HG02885 (cell line): Measurements from ENCODE around the gene ADCY7.

Experiments
- ATAC-seq: cut with Tn5 transposase; IDR thresholded peaks from one replicate; pipeline ENCODE4 v1.9.1; 2021; ENCODE audit warnings: mild to moderate bottlenecking; ENCODE audit not compliant: unreplicated experiment, poor library complexity

The ADCY7 gene

DNA sequence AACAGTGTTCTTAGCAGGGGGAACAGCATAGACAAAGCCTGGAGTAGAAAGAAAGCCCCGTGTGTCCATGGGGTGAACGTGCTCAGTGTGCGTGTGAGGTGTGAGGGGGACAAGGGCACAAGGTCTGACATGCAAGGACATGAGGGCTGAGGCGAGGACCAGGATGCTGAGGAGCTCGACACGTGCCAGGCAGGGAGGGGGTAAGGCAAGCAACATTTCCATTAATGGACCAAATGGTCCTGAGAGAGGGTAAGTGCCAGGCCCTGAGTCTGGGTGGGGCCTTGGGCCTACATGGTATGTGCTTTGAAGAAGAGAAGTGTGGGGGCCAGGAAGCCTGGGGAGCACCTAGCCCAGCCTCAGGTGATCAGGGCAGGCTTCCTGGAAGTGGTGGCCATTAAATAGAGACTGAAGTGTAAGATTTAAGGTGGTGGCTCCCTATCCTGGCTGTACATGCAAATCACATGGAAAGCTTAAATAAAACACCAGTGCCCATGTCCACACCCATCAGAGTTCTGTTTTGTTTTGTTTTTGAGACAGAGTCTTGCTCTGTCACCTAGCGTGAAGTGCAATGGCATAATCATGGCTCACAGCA, 29.3 kb downstream of the ADCY7 start:
- no peak for ATAC-seq

DNA sequence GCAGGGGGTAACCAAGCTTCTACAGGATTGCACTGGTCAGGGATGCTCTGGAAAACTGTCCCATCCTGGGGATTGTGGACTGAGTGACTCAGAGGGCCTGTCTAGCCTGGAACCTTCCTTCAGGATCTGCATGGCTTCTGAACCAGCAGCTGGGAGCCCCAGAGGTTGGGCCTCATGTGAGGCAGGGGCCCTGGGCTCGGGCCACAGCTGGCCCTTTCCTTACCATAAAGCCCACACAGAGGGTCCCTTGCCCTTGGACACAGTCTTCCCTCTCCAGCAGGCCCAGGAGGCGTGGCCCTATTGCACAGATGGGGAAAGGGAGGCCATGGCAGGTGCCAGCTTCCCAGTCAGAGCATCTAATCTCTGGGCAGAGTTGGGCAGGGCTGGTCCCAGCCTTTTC, 30.5 kb downstream of the ADCY7 start:
- no peak for ATAC-seq

DNA sequence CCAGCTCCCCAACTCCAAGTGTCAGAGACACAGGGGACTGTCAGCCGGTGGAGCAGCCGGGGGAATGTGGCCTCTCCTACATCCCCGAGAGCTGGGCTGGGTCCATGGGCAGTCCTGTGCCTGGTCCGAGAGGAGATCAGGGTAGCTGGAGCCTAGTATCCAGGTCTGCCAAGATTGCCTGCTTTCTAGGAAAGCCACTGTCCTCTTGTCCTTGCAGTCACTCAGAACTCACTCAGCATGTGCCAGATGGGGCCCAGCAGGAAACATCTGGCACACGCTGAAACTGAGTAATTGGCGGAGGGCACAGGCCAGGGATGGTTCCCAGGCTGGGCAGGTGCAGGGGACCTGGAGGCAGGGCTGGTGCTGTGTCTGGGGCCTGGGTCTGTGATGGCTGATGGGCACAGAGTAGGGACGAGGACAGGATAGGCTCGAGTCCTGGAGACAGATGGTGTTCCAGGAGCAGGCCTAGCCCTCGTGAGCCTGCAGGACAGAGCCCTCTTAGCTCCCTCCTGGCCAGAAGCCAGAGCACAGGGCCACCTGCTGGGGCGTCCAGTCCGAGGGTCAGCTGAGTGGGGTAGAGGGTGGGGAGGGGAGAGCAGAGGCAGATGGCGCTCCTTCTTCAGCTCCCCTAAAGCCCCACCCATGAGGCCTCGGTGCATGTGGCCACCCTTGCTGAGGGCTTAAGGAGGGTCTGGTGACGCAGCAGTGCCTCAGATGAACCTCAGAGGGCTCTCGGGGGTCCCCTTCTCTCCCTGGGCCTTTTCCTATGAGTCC, 31.1 kb downstream of the ADCY7 start:
- ATAC-seq = no peak

DNA sequence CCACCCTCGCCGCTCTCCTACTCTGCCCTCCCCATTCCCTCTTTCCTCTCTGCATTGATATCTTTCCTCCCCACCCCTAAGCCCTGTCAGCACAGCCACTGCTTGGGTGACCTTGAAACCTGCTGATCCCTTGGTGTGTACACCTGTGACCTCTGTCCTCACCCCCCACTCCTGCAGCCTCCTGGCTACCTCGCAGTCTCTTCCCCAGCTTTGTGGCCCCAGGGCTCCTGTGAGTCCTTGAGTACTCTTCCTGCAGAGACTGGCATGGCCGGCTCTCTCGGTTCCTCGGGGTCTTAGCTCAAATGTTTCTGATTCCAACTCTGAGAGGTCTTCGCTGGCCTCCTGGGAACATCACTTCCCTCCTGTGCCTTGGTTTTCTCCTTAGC, 31.7 kb downstream of the ADCY7 start:
- ATAC-seq = no peak

DNA sequence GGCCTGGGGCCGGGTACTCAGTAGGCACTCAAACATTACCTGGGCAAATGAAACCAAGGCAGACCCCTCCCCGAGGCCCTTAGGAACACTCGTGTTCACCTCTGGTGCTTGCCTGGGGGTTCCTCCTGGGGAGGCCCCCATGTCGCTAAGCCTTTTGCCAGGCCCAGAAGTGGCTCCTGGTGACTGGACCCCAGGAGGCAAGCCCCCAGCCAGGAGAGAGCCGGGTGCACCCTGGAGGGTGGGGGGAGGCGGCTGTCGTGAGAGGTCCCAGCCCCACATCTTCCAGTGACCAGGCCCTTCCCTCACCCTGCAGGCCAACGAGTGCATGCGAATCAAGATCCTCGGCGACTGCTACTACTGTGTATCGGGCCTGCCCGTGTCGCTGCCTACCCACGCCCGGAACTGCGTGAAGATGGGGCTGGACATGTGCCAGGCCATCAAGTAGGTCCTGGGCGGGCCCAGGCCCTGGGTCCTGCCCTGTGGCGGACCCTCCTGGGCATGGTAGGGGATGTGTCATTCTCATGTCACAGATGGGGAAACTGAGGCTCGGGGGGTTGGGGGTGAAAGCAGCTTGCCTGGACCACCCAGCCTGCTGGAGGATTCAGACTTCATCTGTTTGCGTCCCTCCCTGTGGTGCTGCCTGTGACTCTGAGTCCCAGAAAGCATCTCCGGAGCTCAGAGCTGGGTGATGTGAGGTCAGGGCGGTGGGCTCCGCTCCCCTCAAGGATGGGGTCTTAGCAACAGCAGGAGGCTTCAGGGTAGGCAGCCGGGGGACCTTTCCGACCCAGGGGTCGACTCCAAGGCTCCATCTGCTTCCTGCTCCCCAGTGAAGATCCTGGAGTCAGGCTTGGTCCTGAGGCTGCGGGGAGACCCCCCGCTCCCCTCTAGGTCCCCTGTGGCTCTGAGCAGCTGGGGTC, 32.5 kb downstream of the ADCY7 start:
- no peak for ATAC-seq

DNA sequence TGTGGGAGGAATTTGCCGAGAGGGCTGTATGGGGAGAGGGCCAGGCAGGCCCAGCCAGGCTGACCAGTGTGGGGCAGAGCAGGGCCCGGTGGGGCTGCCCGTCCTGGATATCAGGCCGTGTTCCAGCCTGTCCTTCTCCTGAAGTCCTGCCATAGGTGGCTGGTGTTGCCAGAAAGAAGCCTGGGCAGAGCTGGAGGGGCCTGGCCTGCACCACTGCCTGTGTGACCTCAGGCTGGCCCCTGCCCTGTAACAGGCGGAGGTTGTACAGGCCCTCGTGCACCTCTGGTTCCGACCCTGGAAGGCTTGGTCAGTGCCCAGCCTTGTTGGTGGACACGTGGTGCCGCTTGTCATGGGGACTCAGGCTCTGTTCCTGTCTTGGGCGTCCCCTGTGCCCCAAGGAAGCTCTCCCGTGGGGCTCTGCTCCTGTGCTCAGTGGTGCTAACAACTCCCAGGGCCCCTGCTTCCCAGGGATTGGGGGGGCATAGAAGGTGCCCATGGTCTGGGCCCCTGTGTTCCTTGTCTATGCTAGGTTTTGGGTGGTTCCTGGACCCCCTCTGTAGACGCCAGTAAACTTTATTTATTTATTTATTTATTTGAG, 33.3 kb downstream of the ADCY7 start:
- ATAC-seq = no peak

DNA sequence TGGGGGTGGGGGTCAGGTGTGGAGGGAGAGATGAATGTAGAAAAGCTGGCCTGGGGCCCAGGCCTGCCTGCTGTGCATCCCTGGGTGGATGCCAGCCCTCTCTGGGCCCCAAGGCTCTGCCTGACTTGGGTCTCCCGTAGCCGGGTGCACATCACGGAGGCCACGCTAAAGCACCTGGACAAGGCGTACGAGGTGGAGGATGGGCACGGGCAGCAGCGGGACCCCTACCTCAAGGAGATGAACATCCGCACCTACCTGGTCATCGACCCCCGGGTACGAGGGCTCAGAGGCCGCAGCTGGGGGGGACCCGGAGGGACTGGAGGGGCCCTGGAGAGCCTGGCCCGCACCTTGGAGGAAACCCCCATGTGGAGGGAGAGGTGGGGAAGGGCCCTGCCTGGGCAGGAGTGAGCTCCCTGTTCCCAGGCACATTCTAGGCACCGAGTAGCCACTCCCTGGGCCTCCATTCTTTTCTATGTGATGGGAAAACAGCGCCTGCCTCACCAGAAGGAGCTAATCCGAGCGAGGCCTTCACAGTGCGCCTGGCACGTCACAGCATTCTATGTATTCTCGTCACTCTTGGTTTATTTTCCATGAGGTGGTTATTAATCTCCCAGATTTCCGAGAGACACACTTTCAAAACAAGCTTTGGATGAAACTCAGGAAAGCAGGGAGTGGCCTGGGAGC, 34.7 kb downstream of the ADCY7 start:
- ATAC-seq = no peak

DNA sequence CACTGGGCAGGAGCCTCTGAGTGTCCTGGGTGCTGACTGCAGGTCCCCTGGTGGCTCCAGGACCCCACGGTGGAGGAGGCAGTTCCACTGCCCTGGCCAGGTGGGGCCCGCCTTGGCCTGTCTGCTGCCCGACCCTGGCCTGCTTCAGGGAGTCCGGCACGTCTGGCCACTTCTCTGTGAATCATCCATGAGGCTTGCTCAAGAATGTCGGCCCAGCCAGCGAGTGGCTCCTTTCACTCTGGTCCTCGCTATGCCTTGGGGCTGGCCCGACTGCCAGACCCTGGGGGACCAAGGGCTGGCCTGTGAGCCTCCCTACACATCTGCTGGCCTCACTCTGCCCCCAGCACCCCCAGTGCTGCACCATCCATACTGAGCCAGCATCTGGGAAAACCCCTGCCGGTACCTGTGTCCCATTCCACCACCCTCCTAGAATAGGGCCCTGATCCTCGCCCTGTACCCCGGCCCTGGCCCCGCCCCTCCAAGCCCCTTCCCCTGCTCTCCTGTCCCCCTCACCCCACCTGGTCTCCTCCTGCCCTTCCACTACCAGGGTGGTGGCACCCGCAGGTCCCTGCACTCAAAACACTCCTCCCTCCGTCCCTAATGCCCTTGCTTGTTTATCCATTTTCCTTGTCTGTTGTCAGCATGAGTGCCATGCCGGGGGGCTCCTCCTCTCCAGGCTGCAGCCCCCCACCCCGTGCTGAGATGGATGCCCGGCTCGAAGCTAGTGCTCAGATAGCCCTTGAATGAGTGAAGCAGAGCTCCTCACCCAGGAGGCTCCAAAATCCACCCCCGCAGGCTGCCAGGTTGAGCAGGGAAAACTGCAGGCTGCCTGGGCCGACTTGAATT, 35.5 kb downstream of the ADCY7 start:
- ATAC-seq = no peak

DNA sequence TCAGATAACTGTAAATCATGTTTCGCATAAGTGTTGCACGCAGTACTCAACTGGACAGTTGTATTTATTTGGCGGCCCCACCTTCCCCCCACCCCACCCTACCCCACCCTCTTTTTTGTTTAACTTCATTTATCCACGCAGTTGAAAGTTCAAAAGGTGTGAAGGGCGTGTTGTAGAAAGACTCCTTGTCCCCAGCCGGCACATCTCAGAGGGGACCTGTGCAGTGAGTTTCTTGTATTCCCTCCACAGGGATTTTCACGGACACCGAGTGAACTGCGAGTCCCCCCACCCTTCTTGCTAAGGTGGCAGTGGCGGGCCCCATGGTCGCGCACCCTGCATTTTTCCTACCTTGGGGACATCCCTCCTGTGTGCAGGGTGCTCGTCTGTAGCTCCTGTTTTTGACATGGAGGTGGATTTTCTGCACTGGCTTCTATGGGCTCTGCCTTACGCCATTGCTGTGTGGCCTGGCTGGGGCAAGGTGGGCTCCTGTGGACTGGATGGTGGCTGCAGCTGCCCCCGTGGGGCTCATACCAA, 36.2 kb downstream of the ADCY7 start:
- ATAC-seq = no peak

DNA sequence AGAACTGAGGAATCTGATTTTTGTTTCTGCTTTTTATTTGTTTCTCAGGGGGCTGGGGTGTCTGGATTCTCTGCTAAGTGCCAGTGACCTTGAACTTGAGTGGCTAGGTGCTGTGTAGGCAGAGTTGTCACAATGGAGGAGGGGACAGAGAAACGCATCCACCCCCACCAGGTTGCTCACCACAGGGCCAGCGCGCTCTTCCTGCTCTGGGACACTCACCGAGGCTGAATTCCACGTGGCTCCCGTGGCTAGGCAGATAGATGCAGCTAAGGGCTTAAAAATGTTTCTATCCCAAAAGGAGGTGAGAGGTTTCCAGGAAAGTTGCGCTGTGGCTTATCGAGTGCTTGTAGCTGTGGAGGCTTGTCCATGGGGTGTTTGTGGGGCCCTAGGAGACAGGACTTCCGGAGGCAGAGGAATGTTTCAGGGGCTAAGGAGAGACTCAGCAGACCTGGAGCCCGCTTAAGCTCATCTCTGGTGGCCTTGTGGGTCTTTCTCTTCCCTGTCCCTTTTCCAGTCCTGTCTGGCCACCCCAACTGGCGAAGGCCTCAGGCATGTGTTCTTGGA, 36.8 kb downstream of the ADCY7 start:
- no peak for ATAC-seq

DNA sequence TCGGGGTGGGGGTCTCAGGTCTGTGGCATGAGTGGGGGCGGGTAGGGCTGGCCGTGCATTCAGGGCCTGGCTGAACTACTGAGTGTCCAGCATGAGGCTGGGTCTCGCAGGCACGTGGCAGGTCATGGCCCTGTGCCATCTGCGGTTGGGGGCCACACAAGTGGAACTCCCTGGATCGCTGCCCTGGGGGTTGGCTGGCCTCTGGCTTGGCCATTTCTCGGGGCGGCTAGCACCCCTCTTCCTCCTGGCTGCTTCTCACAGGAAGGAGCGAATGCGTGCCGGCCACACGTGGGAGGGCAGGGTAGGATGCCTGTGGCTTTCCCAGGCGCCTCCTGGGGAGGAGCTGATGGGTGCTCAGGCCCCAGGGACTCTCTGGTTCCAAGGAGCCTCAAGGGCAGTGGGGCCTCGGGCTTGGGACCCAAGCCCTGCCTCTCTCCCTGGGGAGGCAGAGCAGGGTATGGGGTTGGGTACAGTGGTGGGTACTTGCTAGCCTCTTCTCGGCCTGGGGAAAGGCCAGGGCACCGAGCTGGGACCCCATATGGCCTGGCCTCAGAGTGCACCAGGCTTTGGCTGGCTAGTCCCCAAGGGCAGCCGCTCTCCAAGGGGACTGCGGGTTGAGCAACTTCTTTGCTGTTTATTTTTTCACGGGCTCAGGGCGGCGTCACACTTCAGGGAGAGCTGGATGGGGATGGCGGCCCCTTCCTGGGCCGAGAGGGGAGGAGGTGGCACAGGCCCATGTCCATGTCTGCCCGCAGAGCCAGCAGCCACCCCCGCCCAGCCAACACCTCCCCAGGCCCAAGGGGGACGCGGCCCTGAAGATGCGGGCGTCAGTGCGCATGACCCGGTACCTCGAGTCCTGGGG, 37.5 kb downstream of the ADCY7 start:
- no peak for ATAC-seq

DNA sequence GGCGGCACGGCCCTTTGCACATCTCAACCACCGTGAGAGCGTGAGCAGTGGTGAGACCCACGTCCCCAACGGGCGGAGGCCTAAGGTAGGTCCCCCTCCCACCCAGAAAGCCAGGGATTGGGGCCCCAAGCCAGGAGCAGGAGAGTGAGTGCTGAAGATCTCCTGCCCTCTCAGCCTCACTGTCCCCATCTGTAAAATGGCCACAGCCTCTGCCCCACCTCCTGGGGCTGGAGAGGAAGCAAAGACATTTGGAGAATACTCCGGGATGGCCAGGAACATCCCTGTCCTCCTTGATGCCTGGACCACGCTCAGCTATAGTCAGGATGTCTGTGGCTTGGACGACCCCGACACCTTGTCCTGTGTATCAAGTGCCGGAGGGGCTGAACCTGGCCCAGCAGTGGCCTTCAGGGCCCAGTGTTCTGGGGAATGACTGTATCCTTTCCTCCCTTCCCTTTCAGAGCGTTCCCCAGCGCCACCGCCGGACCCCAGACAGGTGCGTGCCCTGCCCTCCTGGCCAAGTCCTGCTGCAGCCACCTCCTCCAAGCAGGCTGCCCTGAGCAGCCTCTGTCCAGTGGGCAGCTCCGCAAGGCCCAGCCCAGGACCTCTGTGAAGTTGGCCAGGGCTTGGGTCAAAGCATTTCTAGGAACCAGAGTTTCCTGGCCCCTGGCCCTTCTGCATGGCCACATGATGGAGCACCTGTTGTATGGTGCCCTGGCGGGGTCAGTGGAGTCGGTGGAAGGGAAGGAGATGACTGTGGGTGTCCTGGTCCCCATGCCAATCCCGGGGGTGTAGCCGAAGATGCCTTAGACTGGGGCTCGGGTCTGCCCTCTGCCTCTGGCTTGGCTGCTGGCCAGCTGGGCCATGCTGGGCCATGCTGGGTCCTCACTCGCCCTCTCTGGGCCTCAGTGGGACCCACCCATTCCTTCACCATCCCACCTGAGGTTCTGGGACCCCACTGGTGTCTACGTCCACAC, 38.4 kb downstream of the ADCY7 start:
- ATAC-seq = no peak

DNA sequence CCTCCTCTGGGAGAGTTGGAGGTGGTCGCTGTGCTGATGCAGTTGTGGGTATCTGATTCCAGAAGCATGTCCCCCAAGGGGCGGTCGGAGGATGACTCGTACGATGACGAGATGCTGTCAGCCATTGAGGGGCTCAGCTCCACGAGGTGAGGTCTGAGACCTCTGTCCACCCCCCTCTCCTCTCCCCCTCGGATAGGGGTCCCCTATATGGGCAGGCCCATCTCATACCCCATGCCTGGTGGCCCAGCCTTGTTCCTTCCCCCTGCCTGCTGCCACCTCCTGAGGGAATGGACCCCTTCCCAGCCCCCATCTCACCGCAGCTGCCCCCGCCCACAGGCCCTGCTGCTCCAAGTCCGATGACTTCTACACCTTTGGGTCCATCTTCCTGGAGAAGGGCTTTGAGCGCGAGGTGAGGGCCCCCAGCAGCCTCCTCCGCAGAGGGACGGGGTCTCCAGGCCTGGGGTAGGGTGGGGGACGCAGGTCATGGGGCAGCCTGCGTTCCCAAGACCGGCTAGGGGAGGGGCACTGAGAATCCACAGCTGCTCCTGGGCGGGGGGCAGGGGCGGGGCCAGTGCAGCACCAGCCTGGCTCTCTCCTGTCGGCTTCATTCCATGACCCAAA, 39.2 kb downstream of the ADCY7 start:
- ATAC-seq = no peak

DNA sequence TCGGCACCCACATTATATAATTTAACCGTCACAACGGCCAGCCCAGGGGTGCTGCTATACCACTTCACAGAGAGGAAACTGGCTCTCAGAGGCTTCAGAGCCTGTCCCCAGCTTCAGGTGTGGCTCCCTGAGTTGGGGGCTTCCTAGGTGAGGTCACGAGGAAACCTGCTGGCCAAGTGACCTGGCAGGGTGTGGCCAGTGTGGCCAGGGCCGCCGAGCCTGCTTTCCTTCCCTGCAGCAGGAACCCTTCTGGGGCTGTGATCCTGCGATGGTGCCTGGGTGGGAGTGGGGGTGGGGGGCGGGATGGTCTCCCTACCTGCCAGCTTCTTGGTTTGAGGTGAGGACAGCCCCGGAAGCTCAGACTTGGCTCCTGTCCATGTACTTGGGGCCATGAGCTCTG, 39.9 kb downstream of the ADCY7 start:
- ATAC-seq = no peak

DNA sequence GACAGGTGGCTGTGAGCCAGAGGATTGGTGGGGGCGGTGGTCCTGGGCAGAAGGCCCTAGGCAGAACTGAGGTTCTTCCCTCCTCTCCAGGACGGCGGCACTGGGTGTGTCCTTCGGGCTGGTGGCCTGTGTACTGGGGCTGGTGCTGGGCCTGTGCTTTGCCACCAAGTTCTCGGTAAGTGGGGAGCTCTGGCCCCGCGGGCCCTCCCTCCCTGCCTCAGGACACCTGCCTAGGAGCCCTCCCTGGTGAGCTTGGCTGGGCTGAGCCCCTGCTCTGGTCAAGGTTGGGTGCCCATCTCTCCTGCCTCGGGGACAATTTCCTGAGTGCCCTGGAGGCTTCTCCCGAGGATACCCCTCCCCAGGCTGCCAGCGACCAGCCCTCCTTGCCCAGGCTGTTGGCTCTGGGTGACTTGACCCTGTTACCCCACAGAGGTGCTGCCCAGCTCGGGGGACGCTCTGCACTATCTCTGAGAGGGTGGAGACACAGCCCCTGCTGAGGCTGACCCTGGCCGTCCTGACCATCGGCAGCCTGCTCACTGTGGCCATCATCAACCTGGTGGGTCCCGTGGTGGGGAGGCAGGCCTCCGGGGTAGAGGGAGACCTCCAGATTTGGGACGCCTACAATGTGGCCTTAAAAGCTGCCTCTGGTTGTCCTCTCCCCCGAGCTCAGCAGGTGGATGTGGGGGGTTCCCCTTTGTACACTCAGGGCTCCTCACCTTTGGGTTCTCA, 42.0 kb downstream of the ADCY7 start:
- ATAC-seq = no peak

DNA sequence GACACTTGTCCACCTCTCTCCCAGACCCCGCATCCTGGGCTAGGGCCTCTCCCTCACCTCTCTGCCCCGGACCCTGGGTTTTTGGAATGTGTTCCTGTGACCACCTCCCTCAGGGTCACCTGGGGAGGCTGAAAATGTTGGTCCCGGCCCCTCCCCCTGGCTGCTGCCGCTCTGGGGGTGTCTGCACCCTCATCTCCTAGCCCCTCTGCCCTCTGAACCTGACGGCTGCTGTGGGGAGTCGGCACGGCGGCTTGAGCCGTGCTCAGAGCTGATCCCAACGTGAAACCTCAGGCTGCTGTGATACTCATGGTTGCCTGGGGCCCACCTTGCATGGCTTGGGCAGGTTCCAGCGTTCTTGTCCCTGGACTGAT, 42.8 kb downstream of the ADCY7 start:
- ATAC-seq = no peak
